Mesangial cell (primary cell): Measurements from ENCODE around the gene USP6NL. TPM values are rescaled to one million over a fixed set of nuclear protein-coding genes. Genes with fewer than 3 reads are reported as not detected.

Experiments used
- total RNA-seq: library from RNA; depleted of rRNA; stranded (reverse); fragments of >200 nt; gene quantifications from 2 replicates; pipeline ENCODE4 v1.2.3, GENCODE V29; 2015

Gene USP6NL
- 13.0 and 13.1 TPM in 2 replicates for total RNA-seq

GRCh38 chr10:11611248-11612020, at the start of gene USP6NL:
TSS of gene USP6NL (minus strand) at chr10:11611650. CDS start at chr10:11597634, 14,016 bp downstream.

Other genes with a start within 250 kb of the USP6NL start
- gene ECHDC3, start 130.7 kb upstream of the USP6NL start, total RNA-seq, result 22.2 and 26.7 TPM in 2 replicates
- 35.5 and 86.5 TPM in 2 replicates for gene PROSER2, start 211.7 kb upstream of the USP6NL start, total RNA-seq